ENCODE results near the gene KRTAP20-3. TPM values are rescaled to one million over a fixed set of nuclear protein-coding genes. Genes with fewer than 3 reads are reported as not detected.

Gene KRTAP20-3
- total RNA-seq, 1 donor from 2014 or later = not detected

- DNase-seq (ENCODE audit: low spot score) = no peak
- intact Hi-C loops (cut with DNase I) = no loop called here
These were observed 31.6 kb downstream of the KRTAP20-3 start for GRCh38 chr21:30674312-30674711.

GRCh38 chr21:30676737-30677136 lies 34.1 kb downstream of the KRTAP20-3 start:
- DNase-seq (ENCODE audit: low spot score) = no peak
- intact Hi-C loops (cut with DNase I) = no loop called here

GRCh38 chr21:30680586-30680985 lies 37.9 kb downstream of the KRTAP20-3 start:
- intact Hi-C loops (cut with DNase I) = no loop called here
- no peak for DNase-seq (ENCODE audit: low spot score)

- DNase-seq (ENCODE audit: low spot score) = no peak
- intact Hi-C loops (cut with DNase I) = no loop called here
These were observed 41.8 kb downstream of the KRTAP20-3 start for GRCh38 chr21:30684506-30684905.

DNA sequence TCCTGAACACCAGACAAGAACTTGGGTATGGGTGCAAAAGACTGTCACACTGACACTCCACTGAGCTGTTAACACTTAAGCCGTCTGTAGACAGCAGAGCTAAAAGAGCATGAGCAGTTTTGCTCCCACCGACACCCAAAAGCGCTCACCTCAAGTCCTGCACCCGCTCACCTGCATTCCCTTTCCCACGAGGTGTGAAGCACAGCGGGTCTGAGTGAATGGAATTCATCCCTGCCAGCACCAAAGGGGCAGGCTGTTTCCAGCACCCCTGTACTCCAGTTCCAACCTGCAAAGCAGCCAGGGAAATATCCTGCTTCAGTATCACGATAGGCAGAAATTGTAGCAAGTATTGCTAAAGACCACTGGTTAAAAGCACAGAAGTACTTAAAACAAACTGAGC lies 47.2 kb downstream of the KRTAP20-3 start:
- DNase-seq (ENCODE audit: low spot score) = no peak
- intact Hi-C loops (cut with DNase I) = no loop called here

Other genes starting within 250 kb of the KRTAP20-3 start
- gene KRTAP13-1, start 246.8 kb upstream of the KRTAP20-3 start, total RNA-seq = not detected
- gene KRTAP13-3, start 216.9 kb upstream of the KRTAP20-3 start, total RNA-seq = not detected
- gene KRTAP13-4, start 212.6 kb upstream of the KRTAP20-3 start, total RNA-seq = not detected
- gene KRTAP15-1, start 202.6 kb upstream of the KRTAP20-3 start, total RNA-seq = not detected
- not detected for gene KRTAP19-1, start 162.5 kb upstream of the KRTAP20-3 start, total RNA-seq
- gene KRTAP19-2, start 155.4 kb upstream of the KRTAP20-3 start, total RNA-seq = not detected
- gene KRTAP19-3, start 150.9 kb upstream of the KRTAP20-3 start, total RNA-seq = not detected
- not detected for gene KRTAP19-4, start 145.7 kb upstream of the KRTAP20-3 start, total RNA-seq
- gene KRTAP19-5, start 140.7 kb upstream of the KRTAP20-3 start, total RNA-seq = not detected
- gene KRTAP19-6, start 101.0 kb upstream of the KRTAP20-3 start, total RNA-seq = not detected
- not detected for gene KRTAP19-7, start 81.5 kb upstream of the KRTAP20-3 start, total RNA-seq
- gene KRTAP22-2, start 52.5 kb upstream of the KRTAP20-3 start, total RNA-seq = not detected
- gene KRTAP6-3, start 50.4 kb upstream of the KRTAP20-3 start, total RNA-seq = not detected
- gene KRTAP6-2, start 44.0 kb upstream of the KRTAP20-3 start, total RNA-seq = not detected
- gene KRTAP22-1, start 41.8 kb upstream of the KRTAP20-3 start, total RNA-seq = not detected
- not detected for gene KRTAP6-1, start 28.9 kb upstream of the KRTAP20-3 start, total RNA-seq
- gene KRTAP20-1, start 26.4 kb upstream of the KRTAP20-3 start, total RNA-seq = not detected
- gene KRTAP20-4, start 22.2 kb upstream of the KRTAP20-3 start, total RNA-seq = not detected
- not detected for gene KRTAP20-2, start 7.7 kb upstream of the KRTAP20-3 start, total RNA-seq
- gene KRTAP21-3, start 75.9 kb downstream of the KRTAP20-3 start, total RNA-seq = not detected
- gene KRTAP21-2, start 104.4 kb downstream of the KRTAP20-3 start, total RNA-seq = not detected
- gene KRTAP21-1, start 112.6 kb downstream of the KRTAP20-3 start, total RNA-seq = not detected
- gene KRTAP8-1, start 170.4 kb downstream of the KRTAP20-3 start, total RNA-seq = not detected
- gene KRTAP7-1, start 186.9 kb downstream of the KRTAP20-3 start, total RNA-seq = not detected
- gene KRTAP11-1, start 238.7 kb downstream of the KRTAP20-3 start, total RNA-seq = not detected